SK-N-MC (cell line): ENCODE measurements around the gene TSNAXIP1.

Experiments
- EZH2 ChIP-seq: fragments of 200-600 bp; sonication (generic); IDR thresholded peaks from one replicate; pipeline ENCODE4 v1.6.1; 2017; ENCODE audit warnings: antibody characterized with exemption
- FOXP2 ChIP-seq: optimal IDR thresholded peaks from 2 replicates; pipeline ENCODE3; 2011; ENCODE audit warnings: mild to moderate bottlenecking, moderate library complexity; ENCODE audit not compliant: insufficient read depth; ENCODE audit errors: extremely low read length, control extremely low read depth
- POLR2AphosphoS5 ChIP-seq: IDR thresholded peaks from 2 replicates; pipeline ENCODE4 v1.6.1; 2012; ENCODE audit warnings: mild to moderate bottlenecking, low read depth, low read length, borderline replicate concordance

GRCh38 chr16:67846320-67847063 lies 39.8 kb downstream of the TSNAXIP1 start, which contains the start of gene NUTF2:
- TF ChIP-seq POLR2AphosphoS5 = peak; percentile 53; the same call in 1 of the 2 replicates
- no peak for TF ChIP-seq EZH2
- peak; percentile 59 for TF ChIP-seq FOXP2
